Activated CD4-positive, CD25-positive, alpha-beta regulatory T cell (primary cell): Measurements from ENCODE around the gene SAFB2.

Source experiments
- DNase-seq, 4 experiments: peaks; one replicate each; lab custom pipeline; 2025; lab: John Stamatoyannopoulos, UW

Gene SAFB2

GRCh38 chr19:5607318-5608275, 15.0 kb downstream of the SAFB2 start:
- no peak for DNase-seq

- no peak for DNase-seq
These were observed 17.2 kb downstream of the SAFB2 start for GRCh38 chr19:5605362-5605761.

GRCh38 chr19:5603626-5604025, 18.9 kb downstream of the SAFB2 start:
- no peak for DNase-seq

GRCh38 chr19:5600797-5601196, 21.8 kb downstream of the SAFB2 start:
- DNase-seq, result no peak

- DNase-seq, result no peak
These were observed 26.8 kb downstream of the SAFB2 start for GRCh38 chr19:5595745-5596144.

- no peak for DNase-seq
These were observed 27.4 kb downstream of the SAFB2 start for GRCh38 chr19:5595129-5595528.

- no peak for DNase-seq
These were observed 28.0 kb downstream of the SAFB2 start for GRCh38 chr19:5594521-5594950.

- DNase-seq, result no peak
These were observed 29.0 kb downstream of the SAFB2 start for GRCh38 chr19:5593343-5594255.

- no peak for DNase-seq
These were observed 29.8 kb downstream of the SAFB2 start for GRCh38 chr19:5592531-5593342.

GRCh38 chr19:5591476-5591875, 31.1 kb downstream of the SAFB2 start:
- no peak for DNase-seq

GRCh38 chr19:5590865-5591154, 31.8 kb downstream of the SAFB2 start:
- no peak for DNase-seq

GRCh38 chr19:5590151-5590864, 32.3 kb downstream of the SAFB2 start:
- no peak for DNase-seq

GRCh38 chr19:5588906-5589676, 33.5 kb downstream of the SAFB2 start:
- no peak for DNase-seq

- no peak for DNase-seq
These were observed 34.1 kb downstream of the SAFB2 start for GRCh38 chr19:5588441-5588840.

- DNase-seq, result no peak
These were observed 34.9 kb downstream of the SAFB2 start for GRCh38 chr19:5587661-5588060.

- DNase-seq, result no peak
These were observed 35.5 kb downstream of the SAFB2 start for GRCh38 chr19:5587071-5587455.

- DNase-seq, result no peak
These were observed 36.1 kb downstream of the SAFB2 start for GRCh38 chr19:5586300-5587070.

- DNase-seq, result no peak
These were observed 36.9 kb downstream of the SAFB2 start for GRCh38 chr19:5585461-5586299.

- no peak for DNase-seq
These were observed 42.4 kb downstream of the SAFB2 start for GRCh38 chr19:5580161-5580571.
